HL-60/S4 (cell line): ENCODE measurements around the gene DCUN1D4.
"Not testable (repeated sequence)": the region's sequence is repeated elsewhere in the genome, so short reads cannot be mapped to it uniquely, and the experiment has no call there.

ENCODE experiments used
- in situ Hi-C: fragments of 300-500 bp; cut with MboI; formaldehyde crosslinking; loops from 2 replicates; pipeline ENCODE4 v1.14.3; 2022; ENCODE audit warnings: low sequenced_read_pairs

The DCUN1D4 gene

GRCh38 chr4:51890760-51891159 lies 47.8 kb downstream of the DCUN1D4 start:
- in situ Hi-C loops = no loop called here

GRCh38 chr4:51893402-51893801 lies 50.4 kb downstream of the DCUN1D4 start:
- in situ Hi-C loops = not testable (repeated sequence)

- in situ Hi-C loops = no loop called here
These were observed 51.2 kb downstream of the DCUN1D4 start for GRCh38 chr4:51894059-51894645.

GRCh38 chr4:51895158-51895557 lies 52.2 kb downstream of the DCUN1D4 start:
- in situ Hi-C loops = no loop called here

- in situ Hi-C loops = no loop called here
These were observed 53.0 kb downstream of the DCUN1D4 start for GRCh38 chr4:51895816-51896408.

- in situ Hi-C loops = no loop called here
These were observed 58.4 kb downstream of the DCUN1D4 start for GRCh38 chr4:51901363-51901762.

- in situ Hi-C loops = no loop called here
These were observed 63.4 kb downstream of the DCUN1D4 start for GRCh38 chr4:51906167-51906958.

GRCh38 chr4:51907006-51907669 lies 64.2 kb downstream of the DCUN1D4 start:
- in situ Hi-C loops = no loop called here

- in situ Hi-C loops = no loop called here
These were observed 66.3 kb downstream of the DCUN1D4 start for GRCh38 chr4:51909236-51909703.

GRCh38 chr4:51918251-51918650 lies 75.3 kb downstream of the DCUN1D4 start:
- in situ Hi-C loops = no loop called here

GRCh38 chr4:51923343-51923742 lies 80.4 kb downstream of the DCUN1D4 start:
- in situ Hi-C loops = no loop called here

- in situ Hi-C loops = no loop called here
These were observed 82.4 kb downstream of the DCUN1D4 start for GRCh38 chr4:51925307-51925706.

- in situ Hi-C loops = no loop called here
These were observed 87.6 kb downstream of the DCUN1D4 start for GRCh38 chr4:51930557-51930956.

- in situ Hi-C loops = no loop called here
These were observed 88.5 kb downstream of the DCUN1D4 start for GRCh38 chr4:51931461-51931860.

GRCh38 chr4:51932261-51932660 lies 89.3 kb downstream of the DCUN1D4 start:
- in situ Hi-C loops = no loop called here

- in situ Hi-C loops = no loop called here
These were observed 89.7 kb downstream of the DCUN1D4 start for GRCh38 chr4:51932684-51933083.

- in situ Hi-C loops = not testable (repeated sequence)
These were observed 97.5 kb downstream of the DCUN1D4 start for GRCh38 chr4:51940460-51940859.

- in situ Hi-C loops = no loop called here
These were observed 99.3 kb downstream of the DCUN1D4 start for GRCh38 chr4:51942108-51942832.

- in situ Hi-C loops = no loop called here
These were observed 99.9 kb downstream of the DCUN1D4 start for GRCh38 chr4:51942833-51943215.

- in situ Hi-C loops = no loop called here
These were observed 100.3 kb downstream of the DCUN1D4 start for GRCh38 chr4:51943221-51943620.
